Measurements from ENCODE around the gene TBC1D4.
"Not testable (repeated sequence)": the region's sequence is repeated elsewhere in the genome, so short reads cannot be mapped to it uniquely, and the experiment has no call there.

Gene TBC1D4

DNA sequence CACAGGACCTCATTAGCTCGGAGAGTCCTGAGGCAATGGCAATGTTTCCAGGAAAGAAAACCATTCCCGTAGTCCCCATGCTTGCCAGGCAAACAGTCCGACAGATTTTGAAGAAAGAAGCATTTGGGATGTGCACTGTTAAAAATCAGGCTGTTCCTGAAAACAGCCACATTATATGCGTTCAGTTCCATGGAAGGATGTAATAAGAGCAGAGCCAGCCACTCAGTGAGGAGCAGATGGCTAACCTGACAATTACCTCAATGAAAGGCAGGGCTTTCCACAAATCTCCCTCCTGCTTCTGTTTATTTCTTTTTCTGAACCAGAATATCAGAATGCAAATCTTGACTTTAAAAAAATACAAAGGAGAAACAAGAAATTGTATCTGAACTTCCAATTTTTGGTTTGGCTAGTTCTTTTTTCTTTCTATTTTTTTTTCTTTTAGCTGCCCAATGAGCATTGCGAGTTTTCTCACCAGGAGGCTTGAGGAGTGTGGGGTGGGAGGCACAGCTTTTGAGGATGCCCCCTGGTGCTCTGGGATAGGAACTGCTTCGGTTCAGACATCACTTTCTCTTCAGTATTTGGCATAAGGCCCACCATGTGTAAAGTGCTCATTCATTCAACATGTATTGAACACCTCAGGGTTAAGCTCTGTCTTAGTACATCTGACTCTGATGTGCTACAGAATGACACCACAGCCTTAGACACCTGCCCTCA, 124.2 kb downstream of the TBC1D4 start:
- peak; percentile 32 for DNase-seq (ENCODE audit: low read depth, low spot score)

DNA sequence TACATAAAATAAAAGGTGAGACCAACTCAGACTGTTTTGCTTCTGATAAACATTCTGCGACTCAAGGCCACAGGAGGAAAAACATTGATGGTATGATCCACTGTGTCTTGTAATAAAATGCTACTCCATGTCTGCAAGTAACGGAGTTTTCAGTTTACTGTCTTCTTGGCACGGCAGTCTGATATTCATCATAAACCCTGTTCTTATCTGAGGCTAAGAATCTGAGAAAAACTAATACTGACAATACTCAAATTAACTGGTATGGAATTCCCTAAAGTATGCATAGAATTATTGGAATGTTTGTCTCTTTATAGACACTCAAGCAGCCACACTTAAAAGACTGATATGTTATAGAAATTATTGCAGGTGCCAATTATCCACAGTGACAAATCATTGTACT, 125.5 kb downstream of the TBC1D4 start:
- DNase-seq (ENCODE audit: low read depth, low spot score): no peak

DNA sequence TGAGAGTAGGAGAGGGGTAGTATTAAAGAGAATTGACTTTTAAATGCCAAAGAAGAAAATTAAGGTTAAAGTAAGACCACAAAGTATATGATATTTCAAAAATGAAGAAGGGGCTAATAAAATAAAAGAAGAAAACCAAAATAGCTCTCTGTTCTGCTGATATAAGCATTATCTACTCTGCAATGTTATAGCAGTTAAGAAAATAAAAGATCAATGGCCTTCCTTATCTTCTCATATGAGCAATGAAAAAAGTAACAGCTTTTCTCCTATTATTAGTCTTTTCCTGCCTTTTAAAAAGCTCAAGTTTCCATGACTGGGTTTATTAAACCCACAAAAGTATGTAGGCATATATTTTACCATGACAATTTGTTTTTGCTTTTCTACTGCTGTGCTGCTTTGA, 126.4 kb downstream of the TBC1D4 start:
- no peak for DNase-seq (ENCODE audit: low read depth, low spot score)

DNA sequence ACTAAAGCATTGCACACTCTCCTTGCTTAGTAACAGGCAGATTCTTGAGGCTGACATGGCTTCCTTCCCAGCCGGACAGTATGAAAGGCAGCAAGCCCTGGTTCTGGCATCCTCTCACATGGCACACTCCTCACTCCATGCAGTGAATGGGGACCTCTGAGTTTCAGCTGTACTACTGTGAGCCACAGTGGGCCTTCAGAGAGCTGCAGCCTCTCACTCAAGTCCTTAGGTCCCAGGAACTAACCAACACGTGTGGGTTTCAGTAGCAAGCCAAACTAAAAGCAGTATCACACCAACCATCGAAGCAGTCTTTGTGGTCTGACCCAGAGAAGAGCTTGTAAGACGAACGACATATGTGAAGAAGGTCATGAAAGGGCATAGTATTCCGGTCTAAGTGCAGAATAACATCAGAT, 128.2 kb downstream of the TBC1D4 start:
- no peak for DNase-seq (ENCODE audit: low read depth, low spot score)

DNA sequence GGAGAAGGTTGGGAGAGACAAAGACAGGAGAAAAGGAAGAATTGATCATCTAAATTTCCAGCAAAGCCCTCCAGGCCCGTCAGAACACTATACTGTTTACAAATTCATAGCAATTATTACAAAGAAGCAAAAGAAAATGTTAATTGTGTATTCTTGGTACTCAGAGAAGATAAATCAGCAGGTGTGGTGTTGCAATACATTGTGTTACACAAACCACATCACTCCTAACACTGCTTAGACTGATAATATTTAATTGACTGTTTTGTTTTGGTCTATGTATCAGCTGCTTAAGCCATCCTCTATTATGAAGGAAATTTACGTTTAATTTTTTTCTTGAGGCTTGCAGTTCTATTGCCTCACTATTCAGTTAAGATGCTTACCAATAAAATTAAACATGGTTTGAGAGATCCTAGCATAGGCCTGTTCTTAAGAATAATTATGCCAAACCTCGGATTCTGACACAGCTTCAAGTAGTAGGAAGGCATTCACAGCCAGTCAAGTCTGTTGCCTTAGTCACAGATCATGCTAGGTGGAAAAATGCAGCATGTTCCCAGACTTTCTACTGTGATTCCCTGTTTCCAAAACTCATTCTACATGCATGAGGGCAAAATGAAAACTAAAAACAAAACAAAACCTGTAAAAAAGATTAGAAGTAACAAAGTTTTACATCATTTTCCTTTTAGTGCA, 129.2 kb downstream of the TBC1D4 start:
- DNase-seq (ENCODE audit: low read depth, low spot score): no peak

DNA sequence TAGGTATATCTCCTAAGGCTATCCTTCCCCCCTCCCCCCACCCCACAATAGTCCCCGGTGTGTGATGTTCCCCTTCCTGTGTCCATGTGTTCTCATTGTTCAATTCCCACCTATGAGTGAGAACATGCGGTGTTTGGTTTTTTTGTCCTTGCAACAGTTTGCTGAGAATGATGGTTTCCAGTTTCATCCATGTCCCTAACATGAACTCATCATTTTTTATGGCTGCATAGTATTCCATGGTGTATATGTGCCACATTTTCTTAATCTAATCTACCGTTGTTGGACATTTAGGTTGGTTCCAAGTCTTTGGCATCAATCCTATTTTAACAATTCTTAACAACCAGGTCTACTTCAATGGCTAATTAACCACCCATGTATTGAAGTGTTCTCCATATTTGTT, 130.4 kb downstream of the TBC1D4 start:
- not testable (repeated sequence) for DNase-seq (ENCODE audit: low read depth, low spot score)

DNA sequence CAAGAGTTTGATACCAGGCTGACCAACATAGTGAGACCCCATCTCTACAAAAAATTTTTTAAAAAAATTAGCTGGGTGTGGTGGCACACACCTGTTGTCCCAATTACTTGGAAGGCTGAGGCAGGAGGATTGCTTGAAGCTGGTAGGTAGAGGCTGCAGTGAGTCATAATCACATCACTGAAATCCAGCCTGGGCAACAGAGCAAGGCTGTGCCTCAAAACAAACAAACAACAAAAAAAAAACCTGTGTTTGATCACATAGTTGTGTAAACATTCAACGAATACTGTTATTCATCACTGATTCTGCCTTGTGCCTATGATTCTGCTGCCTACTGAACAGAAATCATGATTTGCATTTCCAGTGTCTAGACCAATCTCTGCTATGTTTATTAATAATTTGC, 134.0 kb downstream of the TBC1D4 start:
- DNase-seq (ENCODE audit: low read depth, low spot score): no peak

DNA sequence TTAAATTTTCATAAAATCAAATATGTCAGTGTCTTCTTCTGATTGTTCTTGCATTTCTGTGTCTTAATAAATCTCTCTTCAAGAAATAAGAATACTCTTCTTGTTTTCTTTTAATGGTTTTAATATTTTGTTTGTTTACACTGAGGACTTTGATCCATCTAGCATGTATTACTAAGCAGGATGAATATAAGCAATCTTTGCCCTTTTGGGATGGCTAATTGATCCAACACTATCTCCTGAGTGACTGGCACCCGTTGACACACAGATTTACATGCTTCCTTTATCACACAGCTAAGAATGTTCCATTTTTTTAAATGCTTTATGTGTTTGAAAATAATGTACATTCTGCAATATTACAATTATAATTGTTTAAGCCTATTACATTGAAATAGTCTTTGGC, 134.5 kb downstream of the TBC1D4 start:
- DNase-seq (ENCODE audit: low read depth, low spot score): no peak

DNA sequence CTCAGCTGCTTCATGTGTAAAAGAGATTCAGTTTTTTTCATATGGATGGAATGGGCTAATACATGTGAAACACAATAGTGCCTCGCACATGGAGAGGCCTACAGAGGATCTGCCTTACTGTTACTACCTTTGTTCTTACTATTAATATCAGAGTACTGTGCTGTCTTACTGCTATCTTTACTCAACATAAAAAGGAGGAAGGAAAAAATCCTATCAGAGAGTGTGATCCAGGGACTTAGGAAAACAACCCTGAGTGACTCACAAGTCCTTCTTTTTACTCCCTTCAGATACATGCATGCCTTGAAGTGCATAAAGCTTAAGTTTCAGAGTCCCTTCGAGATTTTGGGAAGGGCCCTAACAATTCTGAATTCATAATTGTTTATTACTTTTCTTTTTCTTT, 136.8 kb downstream of the TBC1D4 start:
- no peak for DNase-seq (ENCODE audit: low read depth, low spot score)

DNA sequence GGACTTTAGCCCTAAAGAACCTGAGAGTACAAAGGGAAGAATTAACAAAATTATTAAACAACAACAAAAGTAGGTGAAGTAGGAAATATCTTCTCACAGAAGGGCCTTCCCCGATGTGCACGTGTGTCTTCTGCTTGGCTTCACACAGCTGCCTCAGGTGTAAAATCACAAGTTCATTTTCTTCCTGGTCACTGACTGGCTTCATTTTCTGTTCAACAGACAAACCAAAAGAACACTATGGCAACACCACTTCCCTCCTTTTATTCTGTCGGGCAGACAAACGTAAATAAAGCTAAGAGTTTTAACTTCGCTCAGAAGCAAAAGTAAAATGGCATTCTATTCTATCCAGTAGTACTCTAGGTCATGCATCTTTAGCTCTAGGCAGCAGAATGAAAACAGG, 140.9 kb downstream of the TBC1D4 start:
- DNase-seq (ENCODE audit: low read depth, low spot score): no peak

DNA sequence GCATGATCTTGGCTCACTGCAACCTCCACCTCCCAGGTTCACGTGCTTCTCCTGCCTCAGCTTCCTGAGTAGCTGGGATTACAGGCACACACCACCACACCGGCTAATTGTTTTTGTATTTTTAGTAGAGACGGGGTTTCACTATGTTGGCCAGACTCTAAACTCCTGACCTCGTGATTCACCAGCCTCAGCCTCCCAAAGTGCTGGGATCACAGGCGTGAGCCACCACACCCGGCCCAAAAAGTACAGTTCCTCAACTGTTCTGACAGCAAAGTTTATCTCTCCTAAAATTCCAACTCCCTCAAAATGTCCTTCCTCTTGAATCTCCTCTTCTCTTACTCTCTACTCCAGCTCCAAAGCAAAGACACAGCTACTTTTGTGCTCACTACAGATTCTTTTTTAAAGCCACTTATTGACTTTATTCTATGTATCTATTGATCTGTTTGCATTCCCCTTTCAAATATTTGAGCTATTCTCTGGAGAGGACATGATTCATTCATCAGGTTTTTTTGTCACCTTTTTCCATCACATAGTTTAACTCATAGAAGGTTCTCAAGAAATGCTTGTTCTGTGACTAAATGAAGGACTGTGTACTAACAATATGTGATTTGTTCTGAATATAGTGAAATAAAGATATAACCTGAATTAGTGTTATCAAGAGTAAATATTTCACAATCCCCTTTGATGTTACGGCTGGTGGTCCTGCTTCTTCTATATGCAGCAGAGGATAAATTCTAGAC, 142.2 kb downstream of the TBC1D4 start:
- DNase-seq (ENCODE audit: low read depth, low spot score): no peak

DNA sequence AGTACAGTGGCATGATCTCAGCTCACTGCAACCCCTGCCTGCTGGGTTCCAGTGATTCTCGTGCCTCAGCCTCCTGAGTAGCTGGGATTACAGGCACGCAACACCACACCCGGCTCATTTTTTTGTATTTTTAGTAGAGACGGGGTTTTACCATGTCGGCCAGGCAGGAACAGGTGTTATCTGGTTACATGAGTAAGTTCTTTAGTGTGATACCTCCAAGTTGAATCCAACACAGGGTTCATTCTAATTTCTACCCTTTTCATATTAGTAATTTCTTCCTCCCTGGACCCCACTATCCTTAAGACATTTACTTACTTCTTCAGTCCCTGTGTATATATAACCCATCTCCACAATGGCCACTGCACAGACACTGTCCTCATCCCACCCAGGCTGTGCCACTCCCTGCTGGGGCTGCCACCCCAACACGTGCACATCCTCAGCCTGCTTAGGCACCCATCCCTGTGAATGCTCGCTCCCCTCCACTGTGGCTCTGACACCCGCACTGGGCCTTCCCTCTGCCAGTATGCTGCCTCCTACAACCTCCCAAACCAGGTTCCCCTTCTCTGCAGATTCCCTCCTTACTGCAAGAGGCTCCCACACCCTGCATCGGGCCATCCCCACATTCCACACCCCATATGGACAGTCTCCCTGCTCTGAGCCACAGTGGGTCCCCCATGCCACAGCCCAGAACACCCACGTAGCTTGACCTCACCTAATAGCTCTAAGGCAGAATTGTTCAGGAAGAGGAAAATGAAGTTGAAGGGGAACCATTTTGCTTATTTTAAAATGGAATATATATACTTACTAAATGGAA, 147.1 kb downstream of the TBC1D4 start:
- DNase-seq (ENCODE audit: low read depth, low spot score): no peak

DNA sequence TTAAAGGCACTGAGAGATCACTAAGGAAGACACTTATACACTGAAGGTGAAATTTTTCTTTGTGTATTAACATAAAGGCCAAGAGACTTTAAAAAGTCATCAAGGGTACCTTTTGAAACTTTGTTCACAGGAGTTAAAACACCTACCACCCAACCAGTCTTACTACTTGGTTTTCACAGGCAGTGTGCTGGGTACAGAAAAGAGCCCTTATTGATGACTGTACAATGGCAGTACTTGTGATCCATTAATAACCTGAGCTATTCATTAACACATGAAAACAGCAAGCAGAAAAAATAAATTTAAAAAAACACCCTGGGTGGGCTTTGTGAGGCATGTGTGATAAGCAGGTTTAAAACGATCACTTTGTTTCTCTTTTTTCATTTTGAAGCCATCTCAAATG, 148.9 kb downstream of the TBC1D4 start:
- no peak for DNase-seq (ENCODE audit: low read depth, low spot score)

DNA sequence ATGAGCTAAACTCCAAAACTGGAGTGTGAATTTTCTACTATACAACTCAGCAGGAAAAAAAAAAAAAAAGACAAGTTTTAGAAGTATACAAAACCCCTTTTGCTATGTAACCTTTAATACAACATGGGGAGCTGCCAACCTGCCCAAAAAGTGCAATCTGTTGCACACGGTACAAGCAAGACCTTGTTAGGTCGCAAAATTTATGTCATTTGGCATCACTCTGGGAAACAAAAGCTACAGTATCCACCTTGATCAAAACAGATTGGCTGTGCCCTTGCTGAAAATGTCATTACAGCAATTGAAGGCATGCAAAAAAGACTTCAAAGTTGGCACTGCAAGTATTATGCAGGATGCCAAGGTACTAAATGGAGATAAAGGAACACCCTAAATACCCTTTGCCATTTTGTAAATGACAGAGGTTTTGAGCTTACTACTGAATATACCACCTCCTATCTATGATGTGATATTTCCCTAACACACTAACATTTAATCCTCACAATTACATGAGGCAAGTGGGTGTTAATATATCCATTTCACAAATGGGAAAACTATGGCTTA, 150.1 kb downstream of the TBC1D4 start:
- no peak for DNase-seq (ENCODE audit: low read depth, low spot score)

DNA sequence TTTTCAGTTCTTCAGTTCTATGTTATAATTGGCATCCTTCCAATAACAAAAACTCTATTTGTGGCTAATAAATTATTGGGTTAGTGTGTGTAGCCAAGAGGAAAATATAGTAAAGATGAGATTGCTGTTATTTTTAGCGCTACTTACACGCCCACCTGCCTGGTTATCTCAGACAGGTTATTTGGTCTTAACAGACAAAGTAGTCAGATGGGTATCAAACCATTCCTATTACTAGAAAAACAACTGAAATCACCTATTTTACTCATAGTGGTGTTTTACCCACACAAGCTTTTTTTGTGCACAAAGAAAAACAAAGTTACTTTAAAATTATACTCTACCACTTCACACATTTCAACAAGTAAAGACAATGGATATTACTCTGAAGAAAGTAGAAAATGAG, 151.2 kb downstream of the TBC1D4 start:
- no peak for DNase-seq (ENCODE audit: low read depth, low spot score)

DNA sequence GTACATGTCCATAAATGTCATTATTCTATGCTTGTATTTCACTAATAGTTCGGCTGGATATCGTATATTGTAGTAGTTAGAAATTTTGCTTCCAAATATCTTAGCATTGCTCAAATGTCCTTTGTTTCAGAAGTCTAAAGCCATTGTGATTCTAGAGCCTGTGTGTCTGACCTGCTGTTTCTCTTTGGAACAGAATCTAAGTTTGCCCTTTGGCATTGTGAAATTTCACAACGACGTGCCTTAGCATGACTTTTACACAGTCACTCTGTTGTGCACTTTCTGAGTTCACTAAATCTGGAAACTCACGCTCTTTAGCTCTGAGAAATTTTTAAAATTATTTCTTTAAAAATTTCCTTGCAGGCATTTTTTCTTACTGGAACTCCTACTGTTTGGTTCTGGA, 152.2 kb downstream of the TBC1D4 start:
- no peak for DNase-seq (ENCODE audit: low read depth, low spot score)

DNA sequence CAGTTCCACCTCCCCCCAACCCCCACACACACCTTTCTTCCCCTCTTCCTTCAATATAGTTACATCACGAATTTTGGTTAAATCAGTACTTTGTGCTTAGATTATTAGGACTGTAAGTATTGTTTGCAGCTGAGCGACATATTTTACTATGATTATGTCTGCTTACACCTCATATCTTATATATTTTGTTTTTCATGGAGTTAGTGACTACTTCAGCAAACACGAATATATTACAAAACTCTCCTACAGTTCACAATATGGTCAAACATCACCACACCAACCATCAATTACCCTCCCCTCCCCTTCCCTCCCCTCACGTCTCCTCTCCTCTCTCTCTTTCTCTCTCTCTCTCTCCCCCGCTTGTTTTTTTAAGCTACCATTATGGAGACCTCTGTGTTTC, 152.9 kb downstream of the TBC1D4 start:
- DNase-seq (ENCODE audit: low read depth, low spot score): no peak

DNA sequence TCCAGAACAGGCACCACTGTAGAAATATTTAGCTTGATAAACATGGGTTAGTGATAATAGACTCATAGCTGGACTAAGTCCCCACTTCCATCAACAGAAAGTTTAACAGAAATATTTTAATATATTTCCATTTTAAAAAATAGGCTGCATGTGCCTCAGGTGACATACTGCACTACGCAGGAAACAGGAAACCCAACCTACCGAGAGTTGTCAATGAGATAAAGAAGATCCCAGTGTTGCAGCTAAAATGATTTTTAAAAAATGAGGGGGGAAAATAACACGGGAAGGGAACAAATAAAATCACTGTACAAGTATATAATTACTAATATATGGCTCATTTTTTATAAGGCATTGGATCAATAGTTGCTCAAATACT, 154.8 kb downstream of the TBC1D4 start:
- no peak for DNase-seq (ENCODE audit: low read depth, low spot score)

DNA sequence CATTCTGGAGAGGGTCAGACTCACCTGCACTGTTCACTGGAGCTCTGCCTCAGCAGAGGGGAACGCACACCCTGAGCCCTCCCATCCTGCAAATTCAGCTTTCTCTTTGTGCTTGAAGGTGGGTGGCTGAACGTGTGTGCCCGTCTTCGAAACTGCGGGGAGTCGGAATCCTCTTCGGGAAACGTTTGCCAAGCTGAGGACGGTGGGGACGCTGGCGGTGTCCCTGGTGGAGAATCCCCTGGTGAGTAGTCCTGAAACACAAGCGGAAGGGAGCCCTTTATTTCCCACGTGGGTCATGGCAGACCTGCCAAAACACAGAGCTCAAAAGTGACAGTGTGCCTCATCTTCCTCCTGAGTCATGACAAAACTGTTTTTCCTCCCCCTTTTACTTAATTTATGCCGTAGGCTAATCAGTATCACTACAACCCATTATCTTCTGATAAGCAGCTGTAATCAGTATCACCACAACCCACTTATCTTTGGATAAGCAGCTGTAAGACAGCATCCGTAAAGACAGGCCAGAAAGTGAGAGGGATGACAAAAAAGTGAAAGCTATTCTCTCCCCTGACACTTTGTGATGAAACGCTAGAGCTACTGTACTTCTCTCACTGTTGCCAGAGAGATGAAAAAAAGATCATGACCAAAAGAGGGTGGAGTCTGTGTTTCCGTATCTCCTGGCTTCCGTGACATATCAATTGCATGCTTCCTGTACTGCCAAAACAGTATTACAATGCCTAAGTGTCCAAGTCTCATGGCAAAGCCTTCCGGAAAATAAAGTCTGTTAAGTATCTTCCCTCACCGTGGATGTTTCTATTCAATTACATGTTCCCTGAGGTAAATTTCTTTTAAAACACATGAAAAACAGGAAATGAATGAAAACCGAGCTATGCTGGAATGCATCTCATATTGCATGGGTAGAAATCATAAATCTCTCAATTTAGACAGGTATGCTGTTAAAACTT, 155.5 kb downstream of the TBC1D4 start:
- no peak for DNase-seq (ENCODE audit: low read depth, low spot score)

DNA sequence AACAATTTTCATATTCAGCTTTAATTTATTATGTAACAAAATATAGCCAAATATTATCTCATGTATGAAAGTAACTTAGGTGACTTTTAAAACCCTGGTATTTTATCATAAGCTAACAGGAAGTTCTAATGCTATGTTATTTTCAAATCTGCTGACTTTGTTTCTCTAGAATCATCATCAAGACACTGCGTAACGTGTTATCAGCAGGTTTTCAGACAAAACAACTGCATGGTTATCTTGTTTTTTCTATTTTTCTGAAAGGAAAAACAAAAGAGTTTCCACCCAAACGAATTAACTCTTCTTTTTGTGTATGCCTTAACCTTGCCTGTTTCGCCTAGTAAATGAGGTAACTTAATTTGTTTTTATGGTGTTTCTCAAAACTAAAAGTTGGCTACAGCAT, 156.3 kb downstream of the TBC1D4 start:
- DNase-seq (ENCODE audit: low read depth, low spot score): no peak
